AG09319 (cell line): ENCODE results near the gene USP3.
"Not testable (repeated sequence)": the region's sequence is repeated elsewhere in the genome, so short reads cannot be mapped to it uniquely, and the experiment has no call there.

Source experiments
- DNase-seq: peaks from one replicate; pipeline ENCODE4 v3.0.0-alpha.2; 2010; ENCODE audit warnings: low read depth; ENCODE audit errors: extremely low read depth
- TF ChIP-seq, protein P1 (sequence below): IDR thresholded peaks from 2 replicates; pipeline ENCODE4 v1.5.1; 2011; ENCODE audit warnings: low read depth, mild to moderate bottlenecking, inconsistent platforms, low read length, moderate library complexity

USP3 gene

GRCh38 chr15:63487076-63487757 lies 17.2 kb upstream of the USP3 start:
- TF ChIP-seq, protein P1, sequence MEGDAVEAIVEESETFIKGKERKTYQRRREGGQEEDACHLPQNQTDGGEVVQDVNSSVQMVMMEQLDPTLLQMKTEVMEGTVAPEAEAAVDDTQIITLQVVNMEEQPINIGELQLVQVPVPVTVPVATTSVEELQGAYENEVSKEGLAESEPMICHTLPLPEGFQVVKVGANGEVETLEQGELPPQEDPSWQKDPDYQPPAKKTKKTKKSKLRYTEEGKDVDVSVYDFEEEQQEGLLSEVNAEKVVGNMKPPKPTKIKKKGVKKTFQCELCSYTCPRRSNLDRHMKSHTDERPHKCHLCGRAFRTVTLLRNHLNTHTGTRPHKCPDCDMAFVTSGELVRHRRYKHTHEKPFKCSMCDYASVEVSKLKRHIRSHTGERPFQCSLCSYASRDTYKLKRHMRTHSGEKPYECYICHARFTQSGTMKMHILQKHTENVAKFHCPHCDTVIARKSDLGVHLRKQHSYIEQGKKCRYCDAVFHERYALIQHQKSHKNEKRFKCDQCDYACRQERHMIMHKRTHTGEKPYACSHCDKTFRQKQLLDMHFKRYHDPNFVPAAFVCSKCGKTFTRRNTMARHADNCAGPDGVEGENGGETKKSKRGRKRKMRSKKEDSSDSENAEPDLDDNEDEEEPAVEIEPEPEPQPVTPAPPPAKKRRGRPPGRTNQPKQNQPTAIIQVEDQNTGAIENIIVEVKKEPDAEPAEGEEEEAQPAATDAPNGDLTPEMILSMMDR: peak; percentile 94
- DNase-seq: no peak

- DNase-seq: not testable (repeated sequence)
These were observed 16.5 kb upstream of the USP3 start for GRCh38 chr15:63487758-63488397.

DNA sequence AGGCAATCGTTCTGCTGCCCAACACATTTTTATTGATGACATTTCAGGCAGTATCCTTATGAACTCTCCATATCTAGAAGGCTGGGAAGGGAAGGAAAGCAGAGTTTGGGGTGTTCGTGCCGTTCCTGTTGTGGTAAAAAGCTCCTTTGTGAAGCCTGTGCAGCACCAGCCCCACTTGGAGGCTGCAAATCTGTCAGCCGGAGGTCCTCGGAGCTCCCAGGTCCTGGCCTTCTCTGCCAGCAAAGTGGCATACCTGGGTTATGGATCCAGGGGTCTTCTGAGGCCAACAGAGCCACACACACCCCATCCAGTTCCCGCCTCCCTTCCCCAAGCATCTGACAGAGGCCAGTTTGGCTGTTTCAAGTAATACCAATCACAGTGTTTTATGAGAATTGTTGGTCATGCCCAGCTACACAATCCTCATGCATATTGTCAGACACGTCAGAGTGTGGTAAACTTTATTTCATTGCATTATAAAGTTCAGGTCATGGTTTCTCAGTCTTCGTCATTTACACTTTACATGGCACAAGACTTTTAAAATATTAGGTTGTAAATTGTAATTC lies 15.9 kb upstream of the USP3 start:
- no peak for DNase-seq
- TF ChIP-seq, protein P1: no peak

GRCh38 chr15:63489352-63489751 lies 15.0 kb upstream of the USP3 start:
- TF ChIP-seq, protein P1: no peak
- no peak for DNase-seq

GRCh38 chr15:63490345-63491034 lies 13.9 kb upstream of the USP3 start:
- no peak for DNase-seq
- TF ChIP-seq, protein P1: no peak

DNA sequence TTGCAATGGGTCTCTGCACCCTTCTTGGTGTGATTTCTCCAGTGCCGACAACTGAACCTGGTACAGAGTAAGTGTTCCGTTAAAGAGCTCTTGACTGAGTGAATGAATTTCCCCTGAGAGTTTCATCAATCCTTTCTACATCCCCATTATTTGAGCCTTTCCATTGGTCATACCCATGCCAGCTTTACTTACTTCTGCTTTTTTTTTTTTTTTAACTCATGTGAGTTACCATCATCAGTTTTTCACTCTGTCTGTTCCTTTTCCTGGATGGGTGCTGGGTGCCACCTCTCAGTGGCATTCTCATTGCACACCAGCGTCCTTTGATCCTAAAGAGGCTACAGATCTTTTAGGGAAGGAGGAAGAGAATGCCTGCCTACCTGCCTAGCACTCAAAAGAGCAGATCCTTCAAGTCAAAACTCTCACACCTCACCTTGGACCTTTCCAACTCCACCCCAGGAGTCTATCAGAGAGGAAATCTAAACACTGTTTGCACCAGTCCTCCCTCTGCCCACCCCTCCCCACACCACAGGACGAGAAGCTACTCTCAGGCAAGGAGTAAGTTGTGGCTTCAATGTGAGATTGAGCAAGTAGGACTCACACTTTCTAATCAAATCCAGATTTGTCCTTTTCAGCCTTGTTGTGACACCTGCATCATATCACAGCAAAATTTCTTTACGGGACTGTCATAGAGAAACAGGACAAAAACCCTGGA lies 13.1 kb upstream of the USP3 start:
- no peak for DNase-seq
- TF ChIP-seq, protein P1: no peak

DNA sequence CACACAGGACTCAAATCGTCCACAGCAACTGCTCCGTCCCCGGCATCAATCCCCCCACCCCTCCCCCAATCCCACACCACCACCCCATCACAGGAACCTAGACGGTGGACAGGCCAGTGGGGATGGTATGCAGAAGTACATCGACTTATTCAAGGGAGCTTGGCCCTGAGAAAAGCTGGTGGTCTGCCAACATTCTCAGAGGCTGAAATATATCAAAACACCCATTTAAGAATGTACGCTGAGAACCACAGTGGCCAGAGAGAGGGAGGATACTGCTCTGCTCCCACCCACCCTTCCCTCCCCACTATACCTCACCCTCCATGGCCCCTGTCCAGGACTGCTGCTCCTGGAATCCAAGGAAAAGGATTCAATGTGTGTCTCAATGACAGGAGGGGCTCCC lies 12.4 kb upstream of the USP3 start:
- DNase-seq: no peak
- TF ChIP-seq, protein P1: no peak
